Right cardiac atrium (tissue), 5 donors: Measurements from ENCODE around the gene INPP5D. TPM values are rescaled to one million over a fixed set of nuclear protein-coding genes. Genes with fewer than 3 reads are reported as not detected.
A peak's percentile ranks its signal among the peaks of the same experiment; 100 is the strongest.

Experiments
- ATAC-seq, 2 donors: fragments of 200-7000 bp; cut with Tn5 transposase; one replicate each; pipeline versions ENCODE4 v1.8.0 to v1.9.1; 2020; ENCODE audit warnings: moderate library complexity in 2 of 2, mild to moderate bottlenecking in 1 of 2
- DNase-seq, 3 donors: peaks; one replicate each; pipeline ENCODE4 v3.0.0-alpha.2; 2020
- H3K27ac ChIP-seq: one replicate; pipeline ENCODE4 v1.5.1; 2013; ENCODE audit warnings: mild to moderate bottlenecking, low read length, control low read depth, moderate library complexity
- H3K27me3 ChIP-seq: one replicate; pipeline ENCODE4 v1.6.1; 2013; ENCODE audit not compliant: control insufficient read depth, insufficient read depth
- H3K4me1 ChIP-seq: one replicate; pipeline ENCODE4 v1.6.1; 2013; ENCODE audit warnings: low read length; ENCODE audit not compliant: control insufficient read depth, insufficient read depth
- H3K4me3 ChIP-seq: one replicate; pipeline ENCODE4 v1.5.1; 2013; ENCODE audit warnings: low read length, control low read depth
- H3K9me3 ChIP-seq: one replicate; pipeline ENCODE4 v1.6.1; 2013; ENCODE audit warnings: low read length; ENCODE audit not compliant: control insufficient read depth
- WGBS: extraction: QIAGEN DNeasy Blood & Tissue Kit; methylation state at CpG from one replicate; pipeline ENCODE4 v1.1.7; 2013; 5-methylcytosine and 5-hydroxymethylcytosine counted together
- intact Hi-C, 4 donors: fragments of 100-400 bp; cut with DNase I; formaldehyde crosslinking; loops; one replicate each; pipeline versions ENCODE4 v1.11.0 to v1.14.0; 2022 to 2023
- polyA plus RNA-seq: library from polyadenylated mRNA; stranded (reverse); fragments of 200-250 nt; gene quantifications from one replicate; pipeline ENCODE4 v1.2.3, GENCODE V29; 2013
- total RNA-seq, 4 donors: library from RNA; stranded (reverse); fragmentation: NEBNext Ultra II Directional; extraction: Animal tissue kit (Norgen Biotek cat#: 25700); gene quantifications; one replicate each; pipeline ENCODE4 v1.2.1, GENCODE V29; 2021
- donor health status: healthy with polysubstance abuse.
- donor health status: DM: no; HTN: yes; CAD: no.
- donor health status: DM: no; HTN: no; CAD: no.
- donor health status: DM: no; HTN: yes; CAD: no; lungs with severe emphysema.
- donor health status: DM: yes; HTN: yes; CAD: no.

The INPP5D gene
- total and polyA plus RNA-seq, 5 donors = 3.6 to 7.8 (median 6.9) TPM

DNA sequence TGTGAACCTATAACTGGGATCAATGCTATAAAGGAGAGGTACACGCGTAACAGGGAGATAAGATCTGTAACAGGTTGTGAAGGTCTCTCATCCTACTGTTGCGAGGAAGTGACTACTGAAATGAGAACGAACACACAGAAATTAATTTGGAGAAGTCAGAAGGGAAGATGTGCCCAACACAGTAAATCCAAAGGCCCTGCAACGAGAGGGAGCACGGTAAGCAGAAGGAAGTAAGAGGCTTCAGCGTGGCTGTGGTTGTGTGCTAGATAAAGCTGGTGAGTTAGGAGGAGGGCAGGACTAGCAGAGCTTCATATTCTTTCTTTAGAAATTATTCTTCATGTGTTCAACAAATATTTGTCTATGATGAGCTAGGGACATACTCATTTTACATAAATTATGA is 188.9 kb downstream of the INPP5D start:
- Histone ChIP-seq H3K27me3 (no peaks in the 10 kb centered on the region), H3K4me1 (no peaks in the 10 kb centered on the region), H3K9me3 (no peaks in the 10 kb centered on the region), H3K27ac (no peak overlapping the region), H3K4me3 (no peak overlapping the region)
- 70% methylated on average over 7 of the region's 7 CpGs for WGBS
- no peak for DNase-seq
- ATAC-seq = no peak
- intact Hi-C loops = no loop called here

DNA sequence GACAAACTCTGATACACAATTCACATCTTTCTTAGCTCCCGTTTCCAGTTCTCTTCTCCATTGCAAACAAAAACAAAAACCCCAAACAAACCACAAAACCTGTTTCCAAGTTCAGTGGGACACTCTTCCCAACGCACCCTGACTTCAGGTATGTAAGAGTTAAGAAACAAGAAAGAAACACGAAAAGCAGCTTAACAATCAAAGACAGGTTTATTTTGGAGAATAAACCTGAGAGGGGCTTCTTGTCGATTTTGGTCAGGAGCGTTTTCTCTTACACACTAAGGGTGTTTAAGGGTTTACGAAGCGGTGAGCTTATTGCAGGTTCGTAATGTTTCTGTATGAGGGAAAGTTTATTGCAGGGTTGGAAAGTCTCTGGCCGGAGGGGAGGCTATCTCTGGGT is 190.4 kb downstream of the INPP5D start:
- H3K27ac ChIP-seq = no peak overlapping the region
- no peaks in the 10 kb centered on the region for H3K4me1 ChIP-seq

DNA sequence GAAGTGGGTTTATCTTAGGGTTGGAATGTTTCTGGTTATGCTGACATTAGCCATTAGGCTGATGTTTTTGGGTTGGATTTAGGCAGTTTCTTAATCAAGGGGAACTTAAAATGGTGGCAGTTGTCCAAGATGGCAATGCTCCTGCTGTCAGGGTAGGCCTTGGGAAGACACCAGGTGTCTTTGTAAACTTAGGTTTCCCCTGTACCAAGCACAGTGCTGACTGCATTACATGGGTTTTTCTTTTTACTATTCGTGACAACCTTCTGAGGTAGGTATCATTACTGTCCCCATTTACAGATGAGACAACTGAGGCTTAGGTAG is 190.8 kb downstream of the INPP5D start:
- Histone ChIP-seq H3K9me3 (no peaks in the 10 kb centered on the region), H3K4me3 (no peak overlapping the region), H3K27ac (no peak overlapping the region), H3K27me3 (no peaks in the 10 kb centered on the region), H3K4me1 (no peaks in the 10 kb centered on the region)
- no peak for DNase-seq
- intact Hi-C loops = loop anchor here (2.0 to 10.0 kb wide), 7 partner anchors 146 to 636 kb away; partner anchors contain the start of gene SNORC (in 1 of the 4)
- ATAC-seq = peak; percentile 5 to 11
- 80% methylated on average over 1 of the region's 1 CpG for WGBS

More for the DNA sequence above, 190.4 kb downstream of the INPP5D start:
- intact Hi-C loops = loop anchor here (2.0 to 10.0 kb wide), 7 partner anchors 146 to 636 kb away; partner anchors contain the start of gene SNORC (in 1 of the 4)
- ATAC-seq (no peak), DNase-seq (no peak)
- Histone ChIP-seq H3K27me3 (no peaks in the 10 kb centered on the region), H3K4me3 (no peak overlapping the region), H3K9me3 (no peaks in the 10 kb centered on the region)
- WGBS = 95% methylated on average over 9 of the region's 9 CpGs

DNA sequence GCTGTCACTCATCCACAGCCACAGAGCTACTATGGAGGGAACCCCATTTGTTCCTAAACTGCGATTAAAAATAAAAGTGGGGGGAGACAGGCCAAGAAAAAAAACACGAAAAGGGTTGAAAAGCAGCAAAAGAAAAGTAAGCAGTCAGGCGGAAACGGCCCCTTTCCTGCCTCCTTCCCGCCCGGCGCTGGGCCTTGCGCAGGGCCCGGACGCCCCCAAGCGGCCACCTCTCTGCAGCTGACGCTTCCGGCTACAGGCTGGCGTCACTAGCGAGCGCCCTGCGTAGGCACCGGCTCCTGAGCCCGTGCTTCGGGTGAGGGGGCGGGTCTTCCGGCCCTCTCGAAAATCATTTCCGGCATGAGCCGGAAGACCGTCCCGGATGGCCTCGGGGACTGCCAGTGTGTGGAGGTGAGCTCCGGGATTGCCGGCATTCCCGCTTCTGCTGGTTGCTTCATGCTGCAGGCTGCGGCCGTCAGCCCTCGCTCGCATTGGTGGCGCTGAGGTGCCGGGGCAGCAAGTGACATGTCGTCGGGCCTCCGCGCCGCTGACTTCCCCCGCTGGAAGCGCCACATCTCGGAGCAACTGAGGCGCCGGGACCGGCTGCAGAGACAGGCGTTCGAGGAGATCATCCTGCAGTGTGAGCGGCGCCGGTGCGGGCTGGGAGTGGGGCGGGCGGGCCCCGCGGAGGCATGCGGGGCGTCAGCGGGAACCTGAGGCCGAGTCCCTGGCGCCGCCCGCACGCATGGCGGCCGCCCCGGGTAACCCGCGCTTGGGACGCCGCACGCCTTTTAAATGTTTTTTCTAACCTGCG is 191.4 kb downstream of the INPP5D start, which contains the start of gene ATG16L1:
Gene ATG16L1 (plus strand): TSS at position 368 of the 811 bp plus-strand sequence. CDS start 155 bp downstream, at position 523.
- peak; percentile 98 to 99 for ATAC-seq
- H3K27ac ChIP-seq = peak within 1 kb of the TSS; percentile 46
- H3K9me3 ChIP-seq = no peaks in the 10 kb centered on the region
- no peaks in the 10 kb centered on the region for H3K4me1 ChIP-seq
- peak; percentile 97 to 99 (median 99) for DNase-seq
- no peaks in the 10 kb centered on the region for H3K27me3 ChIP-seq
- H3K4me3 ChIP-seq = peak within 1 kb of the TSS; percentile 91
- intact Hi-C loops = loop anchor here (2.0 to 10.0 kb wide), 7 partner anchors 147 to 637 kb away; partner anchors contain the start of gene SNORC (in 1 of the 4)
- under 1% methylated on average over 75 of the region's 75 CpGs for WGBS

DNA sequence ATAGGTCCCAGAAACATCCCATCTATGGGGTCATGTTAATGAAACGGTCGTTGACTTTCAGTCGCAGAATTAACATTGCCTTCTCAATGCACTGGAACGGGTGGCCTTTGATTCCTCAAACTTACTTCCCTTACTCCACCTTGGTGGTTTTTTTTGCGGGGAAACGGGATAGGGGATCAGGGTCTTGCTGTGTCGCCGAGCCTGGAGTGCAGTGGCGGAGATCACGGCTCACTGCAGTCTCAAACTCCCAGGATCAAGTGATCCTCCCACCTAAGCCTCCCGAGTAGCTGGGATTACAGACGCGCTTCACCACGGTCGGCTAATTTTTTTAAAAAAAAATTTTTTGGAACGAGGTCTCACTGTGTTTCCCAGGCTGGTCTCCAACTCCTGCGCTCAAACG is 192.1 kb downstream of the INPP5D start:
- 2% methylated on average over 18 of the region's 18 CpGs for WGBS
- ATAC-seq (no peak), DNase-seq (no peak)
- Histone ChIP-seq H3K9me3 (no peaks in the 10 kb centered on the region), H3K27ac (no peak overlapping the region), H3K27me3 (no peaks in the 10 kb centered on the region), H3K4me1 (no peaks in the 10 kb centered on the region), H3K4me3 (peak overlapping the region; percentile 91)
- intact Hi-C loops = loop anchor here (5.0 to 10.0 kb wide), 6 partner anchors 147 to 637 kb away; partner anchors contain the start of gene SNORC (in 1 of the 4)

DNA sequence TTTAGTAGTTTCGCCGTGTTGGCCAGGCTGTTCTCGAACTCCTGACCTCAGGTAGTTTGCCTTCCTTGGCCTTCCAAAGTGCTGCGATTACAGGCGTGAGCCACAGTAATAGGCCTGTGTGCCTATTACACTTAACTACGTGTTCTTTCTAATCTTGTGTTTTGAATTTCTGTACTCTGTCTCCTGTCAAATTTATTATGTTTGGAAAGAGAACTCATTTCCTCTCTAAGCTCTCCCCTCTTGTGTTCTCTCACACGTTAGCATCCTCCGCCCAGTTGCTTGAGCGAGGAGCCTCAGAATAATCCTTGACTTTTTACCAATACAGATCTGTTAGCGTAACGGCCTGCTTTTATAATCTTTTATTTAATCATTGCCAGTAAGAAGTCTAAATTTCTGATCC is 195.0 kb downstream of the INPP5D start:
- intact Hi-C loops = loop anchor here in 2 of 4 donors (10.0 kb wide), 4 partner anchors 150 to 640 kb away; partner anchors contain the start of gene SNORC (in 1 of the 2)
- H3K4me3 ChIP-seq = no peak overlapping the region
- peak in 1 of 2 donors; percentile 48 for ATAC-seq
- H3K9me3 ChIP-seq = no peaks in the 10 kb centered on the region
- DNase-seq = no peak
- WGBS = 76% methylated on average over 11 of the region's 11 CpGs
- H3K27ac ChIP-seq = no peak overlapping the region
- H3K27me3 ChIP-seq = no peaks in the 10 kb centered on the region
- H3K4me1 ChIP-seq = no peaks in the 10 kb centered on the region

DNA sequence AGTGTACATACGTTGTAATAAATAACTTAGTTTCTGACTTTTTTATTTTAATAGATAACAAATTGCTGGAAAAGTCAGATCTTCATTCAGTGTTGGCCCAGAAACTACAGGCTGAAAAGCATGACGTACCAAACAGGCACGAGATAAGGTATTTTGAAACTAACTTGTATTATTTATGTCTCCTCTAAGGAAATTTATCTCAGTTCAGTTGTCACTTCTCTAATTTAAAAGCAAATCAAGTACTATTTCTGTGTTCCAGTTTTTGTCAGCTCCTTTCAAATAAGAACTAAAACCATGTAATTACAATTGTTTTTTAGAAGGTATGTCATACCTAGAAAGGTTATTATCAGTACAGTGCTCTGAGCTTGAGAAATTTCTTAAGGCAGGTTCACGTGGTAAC is 195.9 kb downstream of the INPP5D start:
- WGBS = 72% methylated on average over 4 of the region's 4 CpGs
- no peak overlapping the region for H3K27ac ChIP-seq
- no peak for ATAC-seq
- H3K4me3 ChIP-seq = no peak overlapping the region
- no peaks in the 10 kb centered on the region for H3K9me3 ChIP-seq
- H3K4me1 ChIP-seq = no peaks in the 10 kb centered on the region
- intact Hi-C loops = loop anchor here in 2 of 4 donors (10.0 kb wide), 4 partner anchors 151 to 641 kb away; partner anchors contain the start of gene SNORC (in 1 of the 2)
- no peak for DNase-seq
- H3K27me3 ChIP-seq = no peaks in the 10 kb centered on the region

Other genes starting within 250 kb of the INPP5D start
- 1 to 10 TPM in 3 of 4 donors, under 1 TPM in 1; 0.86 to 1.9 (median 1.3) TPM for gene SNORC, start 190.1 kb upstream of the INPP5D start, total RNA-seq
- 0.59 TPM for gene SNORC, start 190.1 kb upstream of the INPP5D start, polyA plus RNA-seq
- 1 to 10 TPM; 2.2 to 4.2 (median 3.3) TPM for gene NGEF, start 47.1 kb upstream of the INPP5D start, total RNA-seq
- gene NGEF, start 47.1 kb upstream of the INPP5D start, polyA plus RNA-seq = 1.5 TPM
- not detected for gene NEU2, start 27.7 kb upstream of the INPP5D start, total RNA-seq
- not detected for gene NEU2, start 27.7 kb upstream of the INPP5D start, polyA plus RNA-seq
- gene ATG16L1, start 191.3 kb downstream of the INPP5D start, total RNA-seq = 10 to 100 TPM; 16.2 to 18.8 (median 17.9) TPM
- gene ATG16L1, start 191.3 kb downstream of the INPP5D start, polyA plus RNA-seq = 7.9 TPM
- not detected for gene SAG, start 247.5 kb downstream of the INPP5D start, total RNA-seq
- not detected for gene SAG, start 247.5 kb downstream of the INPP5D start, polyA plus RNA-seq